ENCODE measurements around the gene BTBD9. TPM values are rescaled to one million over a fixed set of nuclear protein-coding genes. Genes with fewer than 3 reads are reported as not detected.

Gene BTBD9
- total RNA-seq, 4 donors from 2014 or later: 17.3 to 50.3 (median 37.8) TPM

- Histone ChIP-seq H3K4me3 (no peak overlapping the region), H3K36me3 (no peaks in the 10 kb centered on the region), H3K27ac (no peak overlapping the region), H3K4me1 (no peaks in the 10 kb centered on the region), H3K27me3 (no peaks in the 10 kb centered on the region), H3K9me3 (no peaks in the 10 kb centered on the region)
- no peak for TF ChIP-seq CTCF (IDR thresholded peaks at IDR 0.05)
- no peak for TF ChIP-seq POLR2A (IDR thresholded peaks at IDR 0.05)
- DNase-seq: no peak
Measured at GRCh38 chr6:38512211-38512610, 127.5 kb downstream of the BTBD9 start.

GRCh38 chr6:38510205-38510604 lies 129.5 kb downstream of the BTBD9 start:
- no peaks in the 10 kb centered on the region for H3K36me3 ChIP-seq
- H3K27ac ChIP-seq: no peak overlapping the region
- H3K27me3 ChIP-seq: no peaks in the 10 kb centered on the region
- H3K4me1 ChIP-seq: no peaks in the 10 kb centered on the region
- no peak for TF ChIP-seq POLR2A (IDR thresholded peaks at IDR 0.05)
- TF ChIP-seq CTCF (IDR thresholded peaks at IDR 0.05): no peak
- no peak overlapping the region for H3K4me3 ChIP-seq
- DNase-seq: no peak
- H3K9me3 ChIP-seq: no peaks in the 10 kb centered on the region

GRCh38 chr6:38509713-38510112 lies 130.0 kb downstream of the BTBD9 start:
- H3K4me1 ChIP-seq: no peaks in the 10 kb centered on the region
- H3K4me3 ChIP-seq: no peak overlapping the region
- DNase-seq: no peak
- H3K9me3 ChIP-seq: no peaks in the 10 kb centered on the region
- no peaks in the 10 kb centered on the region for H3K27me3 ChIP-seq
- no peak overlapping the region for H3K27ac ChIP-seq
- TF ChIP-seq CTCF (IDR thresholded peaks at IDR 0.05) (no peak), POLR2A (IDR thresholded peaks at IDR 0.05) (no peak)
- H3K36me3 ChIP-seq: no peaks in the 10 kb centered on the region

GRCh38 chr6:38508894-38509293 lies 130.8 kb downstream of the BTBD9 start:
- no peak for DNase-seq
- Histone ChIP-seq H3K27ac (no peak overlapping the region), H3K4me3 (no peak overlapping the region), H3K4me1 (no peaks in the 10 kb centered on the region), H3K36me3 (no peaks in the 10 kb centered on the region), H3K9me3 (no peaks in the 10 kb centered on the region), H3K27me3 (no peaks in the 10 kb centered on the region)
- TF ChIP-seq CTCF (IDR thresholded peaks at IDR 0.05) (no peak), POLR2A (IDR thresholded peaks at IDR 0.05) (no peak)

GRCh38 chr6:38508286-38508685 lies 131.4 kb downstream of the BTBD9 start:
- Histone ChIP-seq H3K9me3 (no peaks in the 10 kb centered on the region), H3K27me3 (no peaks in the 10 kb centered on the region), H3K36me3 (no peaks in the 10 kb centered on the region), H3K4me1 (no peaks in the 10 kb centered on the region), H3K27ac (no peak overlapping the region), H3K4me3 (no peak overlapping the region)
- TF ChIP-seq CTCF (IDR thresholded peaks at IDR 0.05) (no peak), POLR2A (IDR thresholded peaks at IDR 0.05) (no peak)
- no peak for DNase-seq

GRCh38 chr6:38507173-38507572 lies 132.6 kb downstream of the BTBD9 start:
- Histone ChIP-seq H3K4me3 (no peak overlapping the region), H3K27ac (no peak overlapping the region), H3K9me3 (no peaks in the 10 kb centered on the region), H3K27me3 (no peaks in the 10 kb centered on the region), H3K4me1 (no peaks in the 10 kb centered on the region), H3K36me3 (no peaks in the 10 kb centered on the region)
- no peak for DNase-seq
- no peak for TF ChIP-seq POLR2A (IDR thresholded peaks at IDR 0.05)

All from Peyer's patch (tissue), 4 donors.